HG02943 (cell line): ENCODE results near the gene ARHGEF7.

Experiments used
- ATAC-seq: cut with Tn5 transposase; IDR thresholded peaks from one replicate; pipeline ENCODE4 v1.9.1; 2021; ENCODE audit warnings: mild to moderate bottlenecking, low read depth, moderate library complexity; ENCODE audit not compliant: unreplicated experiment

ARHGEF7 gene

GRCh38 chr13:111330066-111330610 lies 215.0 kb downstream of the ARHGEF7 start:
- ATAC-seq, result no peak

DNA sequence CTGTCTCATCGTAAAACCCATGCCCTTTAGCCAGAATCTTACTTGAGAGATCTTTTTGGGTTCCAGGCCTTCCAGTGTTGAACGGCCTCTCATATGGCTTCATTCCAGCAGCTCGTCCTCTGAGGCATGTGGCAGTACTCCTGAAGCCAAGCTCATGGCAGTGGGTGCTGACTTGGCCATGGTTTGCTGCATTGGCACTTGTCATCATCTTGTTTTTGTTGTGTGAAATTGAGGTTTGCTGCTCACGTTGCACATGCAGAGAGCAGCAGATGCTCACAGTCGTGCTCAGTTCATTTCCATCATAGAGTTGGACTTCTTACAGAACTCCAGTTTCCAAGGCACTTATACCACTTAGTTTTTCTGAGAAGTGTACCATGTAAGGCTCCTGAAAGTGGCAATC lies 220.2 kb downstream of the ARHGEF7 start:
- ATAC-seq, result no peak

- ATAC-seq, result no peak
Observed at GRCh38 chr13:111336666-111337065, 221.6 kb downstream of the ARHGEF7 start.

DNA sequence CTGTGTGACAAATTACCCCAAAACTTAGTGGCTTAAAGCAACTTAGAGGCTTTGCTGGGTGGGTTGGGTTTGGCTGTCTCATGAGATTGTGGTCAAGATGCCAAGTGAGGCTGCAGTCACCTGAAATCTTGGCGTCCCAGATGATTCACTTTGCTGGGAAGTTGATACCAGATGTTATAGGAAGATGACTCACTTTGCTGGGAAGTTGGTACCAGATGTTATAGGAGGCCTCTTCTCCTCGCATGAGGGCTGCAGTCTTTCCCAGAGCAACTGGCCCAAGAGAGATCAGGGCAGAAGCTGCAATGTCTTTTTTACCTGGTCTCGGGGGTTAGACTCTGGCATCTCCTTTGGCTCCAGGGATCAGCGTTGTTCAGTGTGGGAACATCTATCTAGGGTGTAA lies 222.1 kb downstream of the ARHGEF7 start:
- ATAC-seq, result no peak

- ATAC-seq, result no peak
Observed at GRCh38 chr13:111337741-111338140, 222.6 kb downstream of the ARHGEF7 start.

- ATAC-seq, result no peak
Observed at GRCh38 chr13:111338841-111339240, 223.7 kb downstream of the ARHGEF7 start.

DNA sequence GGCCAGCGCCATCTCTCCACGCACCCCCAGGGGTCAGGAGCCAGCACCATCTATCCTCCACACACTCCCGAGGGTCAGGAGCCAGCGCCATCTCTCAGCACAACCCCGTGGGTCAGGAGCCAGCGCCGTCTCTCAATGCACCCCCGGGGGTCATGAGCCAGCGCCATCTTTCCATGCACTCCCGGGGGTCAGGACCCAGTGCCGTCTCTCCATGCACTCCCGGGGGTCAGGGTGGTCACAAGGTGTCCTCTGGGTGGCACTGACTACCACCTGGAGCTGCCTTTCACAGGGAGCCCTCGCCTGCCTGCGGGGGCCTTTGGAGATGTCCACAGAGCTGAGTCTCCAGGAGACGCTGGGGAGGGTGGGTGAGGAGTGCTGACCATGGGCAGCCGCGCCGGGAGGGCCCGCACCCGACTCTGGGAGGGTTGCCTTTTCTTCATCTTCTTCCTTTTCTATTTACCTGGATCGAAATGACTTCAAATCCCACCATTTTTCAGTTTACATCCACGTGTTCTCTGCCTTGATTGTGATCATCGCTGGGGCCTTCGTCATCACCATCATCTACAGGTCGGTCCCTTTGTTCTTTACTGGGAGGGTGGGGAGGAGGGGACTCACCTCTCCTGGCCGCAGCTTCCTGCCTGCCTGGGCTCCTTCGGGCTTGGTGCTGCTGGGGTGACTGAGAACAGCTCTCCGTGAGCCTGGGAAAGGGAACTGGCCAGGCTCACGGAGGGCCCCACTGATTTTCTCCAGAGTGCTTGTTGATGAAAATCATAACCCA lies 224.4 kb downstream of the ARHGEF7 start:
- no peak for ATAC-seq

DNA sequence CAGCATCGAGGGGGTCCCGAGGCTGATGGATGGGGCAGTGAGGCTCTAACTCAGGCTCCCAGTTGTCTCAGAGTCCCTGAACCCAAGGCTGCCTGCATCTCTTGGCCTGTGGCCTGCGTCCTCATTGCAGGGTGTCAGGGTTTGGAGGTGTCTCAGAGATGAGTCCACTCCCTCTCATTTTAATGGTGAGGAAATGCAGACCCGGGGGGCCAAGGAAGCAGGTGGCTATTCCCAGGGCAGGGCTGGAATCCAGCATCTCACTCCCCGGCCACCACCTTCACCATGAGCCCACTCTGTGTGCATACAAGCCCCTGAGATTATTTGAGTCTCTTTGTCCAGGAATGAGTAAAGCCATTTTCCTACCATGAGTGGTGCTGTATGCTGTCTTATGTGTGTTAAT lies 226.8 kb downstream of the ARHGEF7 start:
- no peak for ATAC-seq

GRCh38 chr13:111342721-111343120 lies 227.6 kb downstream of the ARHGEF7 start:
- ATAC-seq, result no peak

DNA sequence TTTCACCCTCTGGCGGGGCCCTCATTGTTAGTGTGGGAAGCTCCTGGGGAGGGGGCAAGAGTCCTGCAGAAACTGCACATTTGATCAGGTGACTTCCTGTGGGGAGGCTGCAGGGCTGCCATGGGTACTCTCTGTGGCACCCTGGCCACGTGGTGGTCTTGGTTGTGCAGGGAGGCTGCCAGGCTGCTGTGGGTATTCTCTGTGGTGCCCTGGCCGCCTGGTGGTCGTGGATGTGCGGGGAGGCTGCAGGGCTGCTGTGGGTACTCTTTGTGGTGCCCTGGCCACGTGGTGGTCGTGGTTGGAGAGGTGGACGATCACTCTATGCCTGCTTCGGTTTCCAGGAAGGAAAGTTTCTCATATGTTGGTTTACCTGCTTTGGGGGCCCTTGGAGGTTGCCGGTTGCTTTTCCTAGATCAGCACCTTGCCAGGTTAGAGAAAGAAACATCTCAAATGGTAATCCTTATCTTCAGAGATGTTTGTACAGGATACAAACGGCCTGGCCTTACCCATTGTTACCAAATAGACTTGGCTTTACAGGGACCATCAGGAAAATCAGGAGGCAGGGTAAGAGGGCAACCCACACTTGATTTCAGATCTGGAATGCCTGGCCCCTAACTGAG lies 228.2 kb downstream of the ARHGEF7 start:
- ATAC-seq, result no peak

DNA sequence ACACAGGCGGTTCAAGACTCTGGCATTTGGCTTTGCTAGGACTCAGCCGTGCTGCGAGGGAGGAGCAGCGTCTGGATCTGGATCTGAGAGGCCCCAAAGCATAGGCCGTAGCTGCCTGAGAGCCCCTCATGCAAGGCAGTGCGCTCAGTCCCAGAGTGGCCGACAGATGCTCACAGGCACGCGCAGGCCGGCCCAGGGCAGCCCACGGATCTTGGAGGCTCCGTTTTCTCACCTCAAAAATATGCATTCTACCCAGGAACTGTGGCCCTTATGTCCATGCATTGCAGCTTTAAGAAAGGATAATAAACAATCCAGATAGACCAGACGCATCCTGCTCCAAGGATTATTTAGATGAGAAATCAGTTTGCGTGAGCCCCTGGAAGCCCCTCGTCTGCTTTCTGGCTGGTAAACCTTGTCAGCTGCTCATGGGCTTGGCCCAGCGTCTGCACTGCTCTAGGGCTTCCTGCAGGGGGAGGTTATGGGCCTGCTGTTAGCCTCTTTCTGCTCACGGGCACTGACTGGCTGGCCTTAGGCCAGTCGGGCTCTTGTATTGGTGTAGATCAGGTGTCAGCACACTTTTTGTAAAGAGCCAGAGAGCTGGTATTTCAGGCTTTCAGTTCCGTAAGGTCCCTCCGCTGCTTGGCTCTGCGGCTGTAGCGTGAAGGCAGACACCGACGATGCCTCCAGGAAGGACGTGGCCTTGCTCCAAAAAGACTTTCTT lies 229.5 kb downstream of the ARHGEF7 start:
- ATAC-seq, result no peak

GRCh38 chr13:111345682-111346081 lies 230.6 kb downstream of the ARHGEF7 start:
- ATAC-seq, result no peak

DNA sequence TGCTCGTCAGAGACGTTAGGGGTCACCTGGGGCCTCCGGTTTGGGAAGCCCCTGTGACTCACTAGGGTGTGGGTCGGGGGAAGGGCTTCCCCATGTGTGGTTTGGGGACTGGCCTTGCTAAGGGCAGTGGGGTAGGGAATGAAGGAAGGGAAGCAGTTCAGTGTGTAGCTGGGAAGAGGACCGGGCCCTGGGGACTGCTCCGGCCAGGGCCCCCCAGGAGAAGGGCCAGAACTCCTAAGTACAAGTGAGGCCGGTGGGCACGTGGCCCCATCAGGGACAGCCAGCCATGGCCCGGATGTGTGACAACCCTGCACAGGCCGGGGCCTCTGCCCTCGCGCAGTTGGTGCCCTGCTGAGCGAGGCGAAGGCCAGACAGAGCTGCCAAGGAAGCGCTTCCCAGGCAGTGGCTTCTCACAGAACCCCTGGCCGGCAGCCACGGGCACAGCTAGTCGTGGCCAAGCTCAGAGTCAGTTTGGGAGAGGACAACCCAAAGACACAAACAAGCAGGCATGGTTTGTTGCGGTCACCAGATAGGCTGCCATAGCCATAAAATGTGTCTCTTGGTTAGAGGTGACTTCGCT lies 231.1 kb downstream of the ARHGEF7 start:
- ATAC-seq, result no peak

- no peak for ATAC-seq
Observed at GRCh38 chr13:111347438-111347837, 232.3 kb downstream of the ARHGEF7 start.

DNA sequence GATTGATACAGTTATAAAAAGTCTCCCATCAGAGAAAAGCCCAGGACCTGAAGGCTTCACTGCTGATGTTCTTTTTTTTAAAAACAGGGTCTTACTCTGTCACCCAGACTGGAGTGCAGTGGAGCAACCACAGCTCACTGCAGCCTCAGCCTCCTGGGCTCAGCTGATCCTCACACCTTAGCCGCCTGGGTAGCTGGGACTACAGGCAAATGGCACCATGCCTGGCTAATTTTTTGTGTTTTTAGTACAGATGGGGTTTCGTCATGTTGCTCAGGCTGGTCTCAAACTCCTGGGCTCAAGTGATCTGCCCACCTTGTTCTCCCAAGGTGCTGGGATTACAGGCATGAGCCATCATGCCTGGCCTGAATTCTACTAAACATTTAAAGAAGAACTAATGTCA lies 238.4 kb downstream of the ARHGEF7 start:
- no peak for ATAC-seq

- no peak for ATAC-seq
Observed at GRCh38 chr13:111354789-111355188, 239.7 kb downstream of the ARHGEF7 start.
